HL-60/S4 (cell line): ENCODE data around the gene LAMA3.

ENCODE experiments used
- in situ Hi-C: fragments of 300-500 bp; cut with MboI; formaldehyde crosslinking; loops from 2 replicates; pipeline ENCODE4 v1.14.3; 2022; ENCODE audit warnings: low sequenced_read_pairs

The LAMA3 gene

DNA sequence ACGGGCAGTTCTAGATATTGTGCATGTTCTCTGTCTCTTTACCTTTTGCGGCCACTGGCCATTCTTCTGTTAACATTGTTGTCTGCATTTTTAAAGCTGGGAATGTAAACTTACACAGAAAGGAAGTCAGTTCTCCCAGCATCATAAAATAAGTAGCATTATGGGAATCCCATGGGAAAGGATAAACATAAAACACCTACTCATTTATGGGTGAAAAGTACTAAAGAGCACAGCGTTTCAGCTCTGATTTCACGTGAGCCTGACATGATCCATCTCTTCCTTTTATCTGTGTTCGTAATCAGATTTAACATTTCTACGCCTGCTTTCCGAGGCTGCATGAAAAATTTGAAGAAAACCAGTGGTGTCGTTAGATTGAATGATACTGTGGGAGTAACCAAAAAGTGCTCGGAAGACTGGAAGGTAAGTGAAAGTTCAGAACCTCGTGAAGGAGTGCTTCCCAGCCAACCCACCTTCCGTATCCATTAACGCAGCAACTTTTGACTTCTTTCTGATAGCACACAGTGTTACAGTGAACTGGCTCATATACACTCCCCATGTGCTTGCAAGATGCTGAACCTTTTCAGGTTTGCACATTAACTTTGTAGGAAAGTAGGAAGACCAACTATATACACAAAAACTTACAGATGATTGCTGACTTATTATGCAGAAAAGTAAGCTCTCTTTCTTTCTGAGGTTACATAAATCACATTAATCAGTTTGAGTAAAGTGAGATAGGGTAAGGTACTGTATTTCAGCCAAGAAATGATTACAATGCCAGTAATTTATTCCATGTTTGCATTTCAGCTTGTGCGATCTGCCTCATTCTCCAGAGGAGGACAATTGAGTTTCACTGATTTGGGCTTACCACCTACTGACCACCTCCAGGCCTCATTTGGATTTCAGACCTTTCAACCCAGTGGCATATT, 238.8 kb downstream of the LAMA3 start:
- in situ Hi-C loops = no loop called here

DNA sequence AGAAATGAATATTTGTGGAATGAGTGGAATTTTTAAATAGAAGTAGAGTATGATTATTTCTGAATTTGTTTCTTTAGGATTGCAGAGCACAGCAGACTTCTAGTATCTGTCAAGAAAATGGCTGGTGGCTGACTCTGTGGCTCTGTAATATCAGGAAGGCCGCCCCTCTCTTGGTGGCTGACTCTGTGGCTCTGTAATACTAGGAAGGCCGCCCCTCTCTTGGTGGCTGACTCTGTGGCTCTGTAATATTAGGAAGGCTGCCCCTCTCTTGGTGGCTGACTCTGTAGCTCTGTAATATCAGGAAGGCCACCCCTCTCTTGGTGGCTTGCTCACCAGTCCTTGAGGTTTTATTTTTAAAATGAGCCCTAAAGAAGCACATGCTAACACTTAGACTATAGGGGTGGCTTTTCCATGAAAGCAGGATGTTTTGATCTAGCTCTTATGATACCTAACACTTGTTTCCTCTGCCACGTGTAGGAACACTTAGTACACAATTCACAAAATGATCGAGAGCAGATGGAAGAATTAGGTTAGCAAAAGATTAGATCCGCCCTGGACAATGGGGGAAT, 240.2 kb downstream of the LAMA3 start:
- in situ Hi-C loops = no loop called here

DNA sequence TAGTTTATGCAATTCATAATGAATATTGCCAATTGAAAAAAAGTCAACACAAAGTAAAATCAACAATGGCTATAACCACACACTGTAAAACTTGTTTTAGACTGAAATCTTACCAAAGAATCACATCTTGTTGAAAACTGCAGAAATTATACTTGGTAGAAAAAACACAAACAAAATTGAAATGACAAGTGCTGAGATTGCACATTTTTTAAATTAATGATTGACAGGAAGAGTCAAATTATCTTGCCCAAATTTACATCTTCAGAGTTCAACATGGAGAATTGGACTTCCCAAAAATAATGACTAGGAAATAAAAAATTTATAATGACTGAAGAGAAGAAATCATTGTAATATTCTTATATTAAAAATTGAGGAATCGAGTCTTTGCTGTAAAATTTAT, 240.7 kb downstream of the LAMA3 start:
- in situ Hi-C loops = no loop called here

DNA sequence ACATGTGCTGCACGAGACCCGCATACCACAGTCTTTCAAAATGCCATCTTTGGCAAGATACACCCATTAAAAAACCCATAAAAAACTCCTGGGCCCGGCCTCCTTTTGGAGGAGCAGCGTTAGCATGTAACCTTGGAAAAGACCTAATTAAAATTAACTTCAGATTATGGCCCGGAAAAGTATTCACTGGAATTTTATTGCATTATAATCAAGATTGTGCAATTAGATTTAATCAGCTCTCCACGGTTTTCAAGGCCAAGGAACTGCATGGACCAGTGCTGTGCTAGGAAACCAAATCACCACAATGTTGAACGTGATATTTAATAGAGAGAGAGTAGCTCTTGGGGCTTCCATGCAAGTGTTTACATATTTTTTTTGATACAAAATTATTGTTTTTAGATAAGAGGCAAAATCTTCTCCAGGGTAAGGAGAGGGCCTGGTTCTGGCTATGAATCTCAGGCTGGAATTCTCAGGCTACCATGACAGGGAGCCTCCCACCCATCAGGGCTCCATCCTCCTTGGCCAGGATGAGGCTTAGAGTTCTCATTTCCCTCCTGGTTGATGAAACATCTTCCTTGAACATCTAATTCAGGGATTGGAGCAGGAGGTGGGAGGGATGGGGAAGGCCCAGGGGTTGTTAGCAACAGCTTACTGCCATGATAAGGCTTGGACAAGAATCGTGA, 243.3 kb downstream of the LAMA3 start:
- in situ Hi-C loops = no loop called here

DNA sequence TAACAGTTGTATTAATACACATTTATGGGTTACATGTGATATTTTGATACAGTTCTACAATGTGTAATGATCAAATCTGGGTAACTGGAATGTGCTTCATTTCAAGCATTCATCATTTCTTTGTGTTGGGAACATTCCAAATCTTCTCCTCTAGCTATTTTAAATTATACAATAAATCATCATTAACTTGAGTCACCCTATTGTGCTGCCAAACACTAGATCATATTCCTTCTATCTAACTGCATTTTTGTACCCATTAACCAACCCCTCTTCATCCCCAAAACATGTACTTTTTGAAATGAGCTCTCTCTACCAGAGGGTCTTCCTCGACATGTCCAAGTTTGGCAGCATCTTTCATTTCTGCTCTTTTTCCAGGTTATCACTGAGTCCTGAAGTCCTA, 244.2 kb downstream of the LAMA3 start:
- in situ Hi-C loops = no loop called here

DNA sequence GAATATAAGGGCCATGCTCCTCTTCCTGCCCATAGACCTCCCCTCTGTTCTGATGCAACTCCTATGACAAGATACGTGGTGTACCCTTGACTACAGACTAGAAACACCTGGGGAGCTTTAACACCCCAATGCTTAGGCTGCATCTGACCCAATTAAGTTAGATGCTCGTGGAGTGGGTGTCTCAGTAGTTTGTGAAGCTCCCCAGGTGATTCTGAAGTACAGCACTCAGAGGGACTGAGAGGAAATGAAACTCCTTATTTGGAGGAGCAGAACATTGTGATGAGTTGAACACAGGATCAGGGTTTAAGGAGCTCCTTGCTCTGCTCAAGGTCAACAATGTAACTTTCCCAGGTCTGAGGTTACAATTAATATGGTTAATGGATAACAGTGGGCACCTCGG, 245.0 kb downstream of the LAMA3 start:
- in situ Hi-C loops = no loop called here

DNA sequence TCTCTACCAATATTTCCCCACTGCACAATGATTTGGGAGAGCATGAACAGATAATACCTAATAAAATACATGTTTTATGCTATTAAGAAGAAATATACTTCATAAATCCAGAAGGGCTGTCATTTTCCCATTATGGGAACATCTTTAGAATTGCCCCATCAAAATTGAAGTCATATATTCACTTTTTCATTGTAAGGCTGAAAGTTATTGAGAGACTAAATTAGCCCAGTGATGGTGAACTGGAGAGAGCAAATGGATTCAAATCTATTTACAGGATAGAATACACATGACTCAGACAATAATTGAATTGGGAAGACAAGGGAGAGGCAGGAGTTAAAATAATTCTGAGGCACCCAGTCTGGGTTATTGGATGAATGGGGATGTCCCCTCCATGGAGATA, 245.6 kb downstream of the LAMA3 start:
- in situ Hi-C loops = no loop called here

DNA sequence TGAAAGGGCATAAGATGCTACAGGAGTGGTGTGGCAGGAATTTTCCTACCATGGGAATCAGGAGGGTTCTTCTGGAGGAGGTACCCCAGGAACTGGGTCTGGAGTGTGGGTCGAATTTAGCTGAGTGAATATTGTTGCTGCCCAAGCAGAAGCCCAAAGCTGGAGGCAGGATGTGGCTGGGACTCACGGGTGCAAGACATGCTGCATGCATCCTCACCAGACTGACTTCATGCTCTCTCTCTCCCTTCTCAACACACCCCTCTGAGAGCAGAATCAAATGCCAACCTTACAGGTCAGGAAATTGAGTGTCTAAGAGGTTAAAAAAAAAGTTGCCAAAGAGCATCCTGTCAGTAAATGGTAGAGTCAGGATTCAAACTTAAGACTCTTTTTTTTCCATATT, 246.6 kb downstream of the LAMA3 start:
- in situ Hi-C loops = no loop called here

DNA sequence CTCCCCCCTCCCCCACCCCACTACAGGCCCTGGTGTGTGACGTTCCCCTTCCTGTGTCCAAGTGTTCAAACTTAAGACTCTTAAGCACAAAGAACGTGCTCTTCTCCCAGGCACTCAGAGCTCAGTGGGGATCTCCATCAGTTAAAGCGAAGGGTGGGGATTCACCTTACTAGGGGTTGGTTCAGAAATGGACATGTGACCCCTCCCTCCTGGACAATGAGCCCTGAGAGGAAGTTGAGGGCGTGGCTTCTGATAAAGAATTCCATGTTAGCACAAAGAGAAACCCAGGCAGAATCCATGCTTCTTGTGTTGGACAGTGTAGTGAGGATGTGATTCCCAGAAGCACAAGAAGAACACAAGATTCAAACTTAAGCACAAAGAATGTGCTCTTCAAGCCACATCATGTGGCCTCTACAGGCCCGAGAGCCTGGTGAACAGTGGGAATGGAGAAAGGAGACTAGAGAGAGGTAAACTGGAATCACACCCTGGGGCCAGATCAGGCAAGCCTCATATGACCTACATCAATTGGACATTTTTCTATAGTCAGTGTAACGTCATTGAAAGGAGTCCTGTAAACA, 247.2 kb downstream of the LAMA3 start:
- in situ Hi-C loops = no loop called here

DNA sequence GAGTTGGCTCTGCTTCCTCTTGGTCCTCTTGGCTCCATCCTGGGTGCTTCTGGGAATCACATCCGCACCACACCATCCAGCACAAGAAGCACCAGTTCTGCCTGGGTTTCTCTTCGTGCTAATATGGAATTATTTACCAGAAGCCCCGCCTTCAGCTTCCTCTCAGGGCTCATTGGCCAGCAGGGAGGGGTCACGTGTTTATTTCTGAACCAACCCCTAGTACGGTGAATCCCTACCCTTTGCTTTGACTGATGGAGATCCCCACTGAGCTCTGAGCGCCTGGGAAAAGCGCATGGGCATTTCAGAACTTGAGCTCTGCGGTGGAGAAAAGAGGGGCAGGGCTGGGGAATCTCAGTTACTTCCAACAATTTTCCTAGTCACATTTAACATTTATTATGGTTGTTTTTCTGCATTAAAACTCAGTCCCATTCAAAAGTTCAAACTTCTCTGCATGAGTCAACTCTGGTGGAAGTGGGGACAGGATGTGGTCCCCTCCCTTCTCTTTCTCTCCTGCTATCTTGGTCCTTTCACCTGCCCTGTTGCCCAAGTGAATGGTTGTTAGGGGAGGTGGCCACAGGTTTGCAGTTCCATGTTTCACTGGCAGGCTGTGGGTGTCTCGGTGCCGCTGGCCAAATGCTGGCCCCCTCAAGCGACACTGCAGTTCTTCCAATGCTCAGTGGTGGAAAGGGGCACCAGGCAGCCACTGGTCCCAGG, 248.9 kb downstream of the LAMA3 start:
- in situ Hi-C loops = no loop called here

DNA sequence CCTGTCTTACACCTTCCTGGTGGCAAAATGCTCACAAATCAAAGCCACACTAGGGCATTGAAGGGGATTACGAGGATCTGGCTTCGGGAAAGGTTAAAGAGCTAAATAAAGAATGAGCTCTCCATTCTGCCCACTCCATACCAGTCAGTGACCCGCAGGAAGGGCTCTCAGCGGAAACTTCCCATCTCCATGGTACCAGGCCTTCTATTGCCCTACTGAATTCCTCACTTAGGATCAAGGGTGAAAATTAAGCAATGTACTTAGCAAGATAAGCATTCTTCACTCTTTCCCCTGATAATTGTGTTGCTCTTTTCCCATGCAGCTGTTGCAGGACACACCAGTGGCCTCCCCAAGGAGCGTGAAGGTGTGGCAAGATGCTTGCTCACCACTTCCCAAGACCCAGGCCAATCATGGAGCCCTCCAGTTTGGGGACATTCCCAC, 249.7 kb downstream of the LAMA3 start:
- in situ Hi-C loops = no loop called here

DNA sequence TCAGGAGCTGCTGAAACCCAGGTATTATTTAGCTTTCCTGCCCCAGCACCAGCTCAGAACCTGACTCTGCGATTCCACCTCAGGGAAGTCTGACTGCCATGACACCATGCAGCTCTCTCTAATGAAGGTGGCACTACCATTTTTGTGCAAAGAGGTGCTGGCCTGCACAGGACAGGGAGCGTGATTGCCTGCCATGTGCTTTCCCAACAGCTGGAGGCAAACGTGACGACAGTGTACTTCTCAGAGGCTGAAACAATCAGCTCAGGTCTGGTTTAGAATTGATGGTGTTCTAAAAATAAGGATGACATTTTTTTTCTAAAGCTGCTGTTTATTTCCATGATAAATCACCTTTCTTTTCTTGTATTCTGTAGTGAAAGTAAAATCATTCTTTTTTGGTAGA, 250.1 kb downstream of the LAMA3 start:
- in situ Hi-C loops = no loop called here

DNA sequence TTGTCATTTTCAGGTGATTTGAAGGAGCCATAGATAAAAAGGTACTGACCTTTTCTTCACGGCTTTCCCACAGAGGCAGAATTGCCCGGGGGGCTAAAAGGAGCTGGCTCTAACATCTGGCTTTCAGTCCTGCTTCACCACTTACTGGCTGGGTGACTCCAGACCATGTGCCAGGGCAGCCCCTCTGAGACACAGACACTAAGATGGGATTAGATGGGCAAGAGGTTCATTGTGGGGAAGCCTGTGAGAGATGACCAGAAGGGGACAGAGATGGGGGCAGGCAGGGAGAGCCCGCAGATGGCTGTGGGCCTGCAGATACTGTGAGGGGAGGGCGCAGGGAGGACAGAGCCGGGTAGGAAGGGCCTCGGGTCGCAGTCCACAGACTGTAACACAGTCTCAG, 250.6 kb downstream of the LAMA3 start:
- in situ Hi-C loops = no loop called here

DNA sequence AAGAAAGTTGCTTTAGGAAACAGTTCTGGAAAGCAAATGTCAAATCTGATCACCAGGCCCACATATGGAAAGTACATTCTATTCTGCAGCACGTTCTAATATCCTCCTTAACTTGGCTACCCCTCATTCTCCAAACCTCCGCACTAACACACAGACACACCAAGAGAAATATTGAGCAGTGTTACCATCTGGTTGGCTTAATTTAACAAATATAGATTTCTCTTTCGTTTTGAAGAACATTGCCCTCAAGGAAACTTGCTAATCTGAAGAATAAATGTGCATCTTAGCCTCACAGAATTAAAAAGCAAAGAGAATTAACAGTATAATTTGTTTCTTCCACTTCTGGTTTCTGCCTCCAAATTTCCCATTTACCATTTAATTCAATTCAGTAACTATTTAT, 252.5 kb downstream of the LAMA3 start:
- in situ Hi-C loops = no loop called here

DNA sequence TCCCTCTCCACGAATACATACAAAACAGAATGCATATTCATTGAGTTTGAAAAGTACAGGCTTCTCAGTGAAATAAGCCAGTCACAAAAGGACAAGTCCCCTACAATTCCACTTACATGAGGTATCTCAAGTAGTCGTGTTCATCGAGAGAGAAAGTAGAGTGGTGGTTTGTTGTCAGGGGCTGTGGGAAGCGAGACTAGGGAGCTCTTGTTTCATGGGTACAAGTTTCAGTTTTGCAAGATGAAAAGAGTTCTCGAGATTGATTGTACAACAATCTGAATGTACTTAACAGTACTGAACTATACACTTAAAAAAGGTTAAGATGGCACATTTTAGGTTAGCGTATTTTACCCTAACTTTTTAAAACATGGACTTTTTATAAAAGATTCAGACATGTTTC, 253.9 kb downstream of the LAMA3 start:
- in situ Hi-C loops = no loop called here

DNA sequence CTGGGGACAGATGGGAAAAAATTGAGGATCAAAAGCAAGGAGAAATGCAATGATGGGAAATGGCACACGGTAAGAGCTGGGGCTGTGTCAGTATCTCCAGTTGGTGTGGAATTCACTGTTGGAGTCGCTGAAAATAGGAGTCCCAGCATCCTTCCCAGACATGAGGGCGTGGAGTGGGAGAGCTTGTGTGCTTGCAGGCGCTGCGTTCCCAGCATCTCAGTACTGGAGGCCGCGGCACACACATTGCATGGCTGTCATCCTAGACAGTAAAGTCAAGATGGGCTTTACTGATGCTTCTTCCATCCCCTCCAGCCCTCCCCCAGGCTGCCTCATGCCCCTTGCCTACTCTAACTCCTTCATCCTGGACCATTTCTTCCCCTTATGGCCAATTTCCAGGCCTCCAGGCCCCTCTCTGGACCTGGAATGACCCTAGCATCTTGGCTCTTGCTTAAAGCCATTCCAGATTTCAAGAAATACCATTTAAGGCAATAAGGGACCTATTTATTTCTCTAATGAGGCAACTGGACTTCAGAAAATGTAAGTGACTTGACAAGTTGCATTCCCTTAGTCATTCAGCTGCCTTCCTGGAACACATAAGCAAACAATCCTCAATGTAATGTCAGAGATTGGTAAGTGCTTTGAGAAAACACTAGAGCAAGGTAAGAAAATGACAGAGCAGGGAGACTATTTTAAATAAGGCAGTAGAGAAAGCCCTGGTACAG, 254.8 kb downstream of the LAMA3 start:
- in situ Hi-C loops = no loop called here

DNA sequence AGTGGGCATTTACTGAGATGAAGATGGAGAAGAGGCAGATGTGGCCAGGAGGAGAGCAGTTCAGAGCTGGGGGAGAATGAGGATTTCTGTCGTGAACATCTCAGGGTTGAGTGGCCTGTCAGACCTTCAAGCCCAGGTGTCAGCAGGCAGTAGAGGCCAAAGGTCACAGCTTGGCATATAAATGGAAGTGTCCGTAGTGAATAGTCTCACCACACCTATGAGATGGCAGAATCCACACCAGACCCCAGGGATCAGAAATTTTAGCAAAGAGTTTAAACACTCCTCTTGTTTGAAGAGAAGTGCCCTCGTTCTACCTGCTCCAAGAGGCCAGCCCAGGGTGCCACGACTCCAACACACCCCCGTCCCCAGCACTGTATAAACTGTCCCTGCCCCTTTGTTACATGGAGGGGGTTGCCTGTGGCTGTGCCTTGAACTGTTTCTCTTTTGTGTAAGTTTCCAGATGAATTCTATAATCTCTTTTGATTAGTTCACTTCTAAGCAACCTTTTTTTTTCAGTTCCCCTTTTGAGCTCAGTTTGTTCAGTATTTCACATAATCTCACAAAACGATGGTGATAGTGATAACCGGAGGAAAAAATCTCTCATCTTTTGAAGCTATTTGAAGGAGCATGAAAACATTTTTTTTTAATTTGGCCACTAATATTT, 256.3 kb downstream of the LAMA3 start:
- in situ Hi-C loops = no loop called here

DNA sequence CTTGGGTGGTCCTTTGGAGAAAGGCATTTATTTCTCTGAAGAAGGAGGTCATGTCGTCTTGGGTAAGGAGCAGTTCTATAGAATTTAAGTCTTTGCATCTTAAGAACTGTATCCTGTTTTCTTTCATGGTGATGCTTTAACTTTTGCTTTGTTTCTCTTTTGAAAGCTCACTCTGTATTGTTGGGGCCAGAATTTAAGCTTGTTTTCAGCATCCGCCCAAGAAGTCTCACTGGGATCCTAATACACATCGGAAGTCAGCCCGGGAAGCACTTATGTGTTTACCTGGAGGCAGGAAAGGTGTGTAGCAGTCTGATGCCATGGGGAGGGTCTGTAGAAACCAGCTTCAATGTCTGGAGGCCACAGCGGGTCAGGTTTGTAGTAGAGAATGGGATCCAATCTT, 260.6 kb downstream of the LAMA3 start:
- in situ Hi-C loops = no loop called here

DNA sequence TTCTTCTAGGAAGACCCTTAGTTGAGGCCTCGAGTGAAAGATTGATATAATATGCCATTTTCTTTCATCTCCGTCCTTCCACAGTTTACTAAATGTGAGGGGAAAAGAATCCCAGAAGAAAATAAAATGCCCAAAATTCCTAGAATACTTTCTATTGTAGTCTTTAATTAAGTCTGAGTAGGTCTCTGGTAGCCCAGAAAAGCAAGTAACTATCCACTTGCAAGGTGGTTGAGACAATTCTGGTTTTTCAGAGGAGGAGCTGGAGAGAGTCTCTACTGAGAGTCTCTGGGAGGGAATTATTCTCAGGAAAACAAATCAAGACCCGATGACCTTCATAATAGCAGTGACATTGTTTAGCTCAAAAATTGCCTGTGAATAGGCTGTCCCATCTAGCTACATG, 261.4 kb downstream of the LAMA3 start:
- in situ Hi-C loops = no loop called here

DNA sequence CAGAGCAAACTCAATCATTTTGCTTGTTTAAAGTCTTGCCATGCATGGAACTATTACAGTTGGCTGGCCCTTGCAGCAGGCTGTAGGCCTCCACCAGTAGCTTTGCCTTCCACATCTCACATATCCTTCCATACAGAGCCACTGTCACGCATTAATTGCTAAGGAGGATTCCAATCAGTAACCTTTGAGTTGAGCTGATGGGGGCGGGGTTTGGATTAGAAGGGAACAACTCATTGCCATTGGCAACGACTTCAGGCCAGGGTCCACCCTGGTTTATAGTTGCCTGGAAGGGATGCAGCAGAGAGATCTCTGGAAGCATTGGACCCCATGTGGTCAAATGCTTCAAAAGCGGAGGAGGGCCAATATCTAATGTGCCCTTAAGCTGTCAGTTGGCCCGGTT, 262.0 kb downstream of the LAMA3 start:
- in situ Hi-C loops = no loop called here
